Measurements from ENCODE around the gene GGA2.
"Not testable (repeated sequence)": the region's sequence is repeated elsewhere in the genome, so short reads cannot be mapped to it uniquely, and the experiment has no call there.

GGA2 gene

GRCh38 chr16:23484510-23485256 lies 25.6 kb downstream of the GGA2 start:
- Mint-ChIP-seq H3K4me3 (no peak overlapping the region), H3K27me3 (ENCODE audit: low read depth) (no peaks in the 10 kb centered on the region), H3K9me3 (no peaks in the 10 kb centered on the region), H3K27ac (no peak overlapping the region), H3K36me3 (ENCODE audit: low read depth) (peaks cover 73% of the 10 kb centered on the region), H3K4me1 (no peaks in the 10 kb centered on the region)
- TF ChIP-seq, protein P1, sequence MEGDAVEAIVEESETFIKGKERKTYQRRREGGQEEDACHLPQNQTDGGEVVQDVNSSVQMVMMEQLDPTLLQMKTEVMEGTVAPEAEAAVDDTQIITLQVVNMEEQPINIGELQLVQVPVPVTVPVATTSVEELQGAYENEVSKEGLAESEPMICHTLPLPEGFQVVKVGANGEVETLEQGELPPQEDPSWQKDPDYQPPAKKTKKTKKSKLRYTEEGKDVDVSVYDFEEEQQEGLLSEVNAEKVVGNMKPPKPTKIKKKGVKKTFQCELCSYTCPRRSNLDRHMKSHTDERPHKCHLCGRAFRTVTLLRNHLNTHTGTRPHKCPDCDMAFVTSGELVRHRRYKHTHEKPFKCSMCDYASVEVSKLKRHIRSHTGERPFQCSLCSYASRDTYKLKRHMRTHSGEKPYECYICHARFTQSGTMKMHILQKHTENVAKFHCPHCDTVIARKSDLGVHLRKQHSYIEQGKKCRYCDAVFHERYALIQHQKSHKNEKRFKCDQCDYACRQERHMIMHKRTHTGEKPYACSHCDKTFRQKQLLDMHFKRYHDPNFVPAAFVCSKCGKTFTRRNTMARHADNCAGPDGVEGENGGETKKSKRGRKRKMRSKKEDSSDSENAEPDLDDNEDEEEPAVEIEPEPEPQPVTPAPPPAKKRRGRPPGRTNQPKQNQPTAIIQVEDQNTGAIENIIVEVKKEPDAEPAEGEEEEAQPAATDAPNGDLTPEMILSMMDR (IDR thresholded peaks at IDR 0.05; ENCODE audit: unreplicated experiment in 3 of 3), result no peak

DNA sequence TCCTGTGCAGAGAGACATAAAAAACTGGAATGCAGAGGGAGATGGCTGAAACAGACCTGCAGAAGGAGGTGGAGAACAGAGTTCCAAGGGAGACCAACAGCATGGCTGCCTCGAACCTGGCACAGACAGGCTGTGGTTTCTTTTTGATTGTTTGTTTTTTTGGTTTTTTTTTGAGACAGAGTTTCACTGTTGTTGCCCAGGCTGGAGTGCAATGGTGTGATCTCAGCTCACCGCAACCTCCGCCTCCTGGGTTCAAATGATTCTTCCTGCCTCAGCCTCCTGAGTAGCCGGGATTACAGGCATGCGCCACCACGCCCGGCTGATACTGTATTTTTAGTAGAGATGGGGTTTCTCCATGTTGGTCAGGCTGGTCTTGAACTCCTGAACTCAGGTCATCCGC lies 26.8 kb downstream of the GGA2 start:
- H3K27me3 Mint-ChIP-seq (ENCODE audit: low read depth); H3K4me1 Mint-ChIP-seq; H3K9me3 Mint-ChIP-seq; H3K4me3 Mint-ChIP-seq; H3K27ac Mint-ChIP-seq: not testable (repeated sequence)
- peaks cover 77% of the 10 kb centered on the region for H3K36me3 Mint-ChIP-seq (ENCODE audit: low read depth)

GRCh38 chr16:23482778-23483177 lies 27.5 kb downstream of the GGA2 start:
- no peaks in the 10 kb centered on the region for H3K4me1 Mint-ChIP-seq
- H3K9me3 Mint-ChIP-seq, result no peaks in the 10 kb centered on the region
- no peak overlapping the region for H3K4me3 Mint-ChIP-seq
- H3K27me3 Mint-ChIP-seq (ENCODE audit: low read depth), result no peaks in the 10 kb centered on the region
- H3K36me3 Mint-ChIP-seq (ENCODE audit: low read depth), result peaks cover 75% of the 10 kb centered on the region
- TF ChIP-seq, protein P1 (IDR thresholded peaks at IDR 0.05; ENCODE audit: unreplicated experiment in 3 of 3), result no peak
- H3K27ac Mint-ChIP-seq, result no peak overlapping the region

DNA sequence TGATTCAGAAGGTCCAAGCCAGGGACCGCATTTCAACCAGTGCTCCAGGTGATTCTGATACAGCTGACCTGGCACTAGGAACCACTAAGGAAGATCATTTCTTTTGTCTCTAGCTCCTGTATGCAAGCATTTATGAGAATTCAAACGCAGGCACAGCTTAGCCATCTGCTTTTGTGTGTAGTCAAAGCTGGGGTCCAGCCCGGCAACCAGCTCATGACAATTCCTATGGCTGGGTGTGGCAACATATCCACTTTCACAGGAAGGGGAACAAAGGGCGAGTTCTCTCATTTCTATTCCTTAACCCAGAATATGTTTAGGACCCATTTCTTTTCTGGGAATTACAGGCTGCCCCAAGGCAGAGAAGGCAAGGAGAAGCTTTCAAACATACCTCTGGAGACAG lies 30.0 kb downstream of the GGA2 start:
- no peak overlapping the region for H3K27ac Mint-ChIP-seq
- TF ChIP-seq, protein P1 (IDR thresholded peaks at IDR 0.05; ENCODE audit: unreplicated experiment in 3 of 3), result no peak

GRCh38 chr16:23479138-23479537 lies 31.2 kb downstream of the GGA2 start:
- H3K27me3 Mint-ChIP-seq (ENCODE audit: low read depth), result no peaks in the 10 kb centered on the region
- no peak overlapping the region for H3K4me3 Mint-ChIP-seq
- peaks cover 63% of the 10 kb centered on the region for H3K36me3 Mint-ChIP-seq (ENCODE audit: low read depth)

More for the DNA sequence above, 30.0 kb downstream of the GGA2 start:
- no peaks in the 10 kb centered on the region for H3K9me3 Mint-ChIP-seq
- no peak overlapping the region for H3K4me3 Mint-ChIP-seq
- no peaks in the 10 kb centered on the region for H3K27me3 Mint-ChIP-seq (ENCODE audit: low read depth)
- H3K4me1 Mint-ChIP-seq, result no peaks in the 10 kb centered on the region
- peaks cover 68% of the 10 kb centered on the region for H3K36me3 Mint-ChIP-seq (ENCODE audit: low read depth)

GRCh38 chr16:23478566-23478965 lies 31.7 kb downstream of the GGA2 start:
- no peak overlapping the region for H3K4me3 Mint-ChIP-seq
- H3K4me1 Mint-ChIP-seq, result no peaks in the 10 kb centered on the region
- no peaks in the 10 kb centered on the region for H3K27me3 Mint-ChIP-seq (ENCODE audit: low read depth)
- H3K9me3 Mint-ChIP-seq, result no peaks in the 10 kb centered on the region
- TF ChIP-seq, protein P1 (IDR thresholded peaks at IDR 0.05; ENCODE audit: unreplicated experiment in 3 of 3), result no peak
- H3K27ac Mint-ChIP-seq, result no peak overlapping the region
- H3K36me3 Mint-ChIP-seq (ENCODE audit: low read depth), result peaks cover 69% of the 10 kb centered on the region

More at GRCh38 chr16:23479138-23479537, 31.2 kb downstream of the GGA2 start:
- H3K27ac Mint-ChIP-seq, result no peak overlapping the region
- H3K9me3 Mint-ChIP-seq, result no peaks in the 10 kb centered on the region
- no peaks in the 10 kb centered on the region for H3K4me1 Mint-ChIP-seq
- TF ChIP-seq, protein P1 (IDR thresholded peaks at IDR 0.05; ENCODE audit: unreplicated experiment in 3 of 3), result no peak

Data from nephron (organoid).